ENCODE measurements around the gene COL15A1. TPM values are rescaled to one million over a fixed set of nuclear protein-coding genes. Genes with fewer than 3 reads are reported as not detected.

The COL15A1 gene
- total and polyA plus RNA-seq, 10 donors, result 0.33 to 9.3 (median 2.1) TPM

DNA sequence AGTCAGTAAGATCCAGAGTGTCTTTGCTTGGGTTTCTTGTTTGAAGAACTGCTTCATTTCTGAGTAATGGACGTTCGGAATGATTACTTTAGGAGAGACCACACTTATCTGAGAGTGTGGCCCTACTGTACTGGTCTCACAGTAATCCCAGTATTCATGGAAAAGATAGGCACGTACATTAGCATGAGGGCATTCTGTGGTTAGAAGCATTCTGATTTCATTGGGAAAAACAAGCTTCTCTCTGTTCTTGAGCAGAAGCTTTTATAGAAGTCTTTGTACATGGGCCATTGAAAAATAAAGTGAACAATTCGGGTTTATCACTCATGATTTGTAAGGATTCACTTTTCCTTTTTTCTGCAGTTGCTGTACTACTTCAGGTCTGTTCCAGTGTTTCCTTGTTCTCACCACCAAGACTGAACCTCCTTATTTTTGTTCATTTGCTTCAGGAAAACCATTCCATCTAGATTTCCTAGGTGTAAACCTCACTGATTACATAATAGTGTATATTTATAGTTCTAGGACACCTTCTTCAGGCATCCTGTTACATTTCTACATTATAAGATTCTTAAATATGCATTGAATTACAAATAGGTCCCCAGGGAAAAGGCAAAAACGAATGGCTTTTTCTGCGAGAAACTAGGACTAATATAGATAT is 171.3 kb downstream of the COL15A1 start:
- TF ChIP-seq POLR2AphosphoS5 (IDR thresholded peaks at IDR 0.05) (no peak), POLR2A (IDR thresholded peaks at IDR 0.05) (no peak)
- TF ChIP-seq, protein P1, sequence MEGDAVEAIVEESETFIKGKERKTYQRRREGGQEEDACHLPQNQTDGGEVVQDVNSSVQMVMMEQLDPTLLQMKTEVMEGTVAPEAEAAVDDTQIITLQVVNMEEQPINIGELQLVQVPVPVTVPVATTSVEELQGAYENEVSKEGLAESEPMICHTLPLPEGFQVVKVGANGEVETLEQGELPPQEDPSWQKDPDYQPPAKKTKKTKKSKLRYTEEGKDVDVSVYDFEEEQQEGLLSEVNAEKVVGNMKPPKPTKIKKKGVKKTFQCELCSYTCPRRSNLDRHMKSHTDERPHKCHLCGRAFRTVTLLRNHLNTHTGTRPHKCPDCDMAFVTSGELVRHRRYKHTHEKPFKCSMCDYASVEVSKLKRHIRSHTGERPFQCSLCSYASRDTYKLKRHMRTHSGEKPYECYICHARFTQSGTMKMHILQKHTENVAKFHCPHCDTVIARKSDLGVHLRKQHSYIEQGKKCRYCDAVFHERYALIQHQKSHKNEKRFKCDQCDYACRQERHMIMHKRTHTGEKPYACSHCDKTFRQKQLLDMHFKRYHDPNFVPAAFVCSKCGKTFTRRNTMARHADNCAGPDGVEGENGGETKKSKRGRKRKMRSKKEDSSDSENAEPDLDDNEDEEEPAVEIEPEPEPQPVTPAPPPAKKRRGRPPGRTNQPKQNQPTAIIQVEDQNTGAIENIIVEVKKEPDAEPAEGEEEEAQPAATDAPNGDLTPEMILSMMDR (IDR thresholded peaks at IDR 0.05 in 8 of 11, conservative IDR thresholded peaks at IDR 0.05 in 3 of 11), result no peak
- intact Hi-C loops (cut with DNase I; ENCODE audit: low total_unique reads), result no loop called here
- no peaks in the 10 kb centered on the region for H3K9me3 ChIP-seq
- peaks cover 58 to 100% (median 78%) of the 10 kb centered on the region in 6 donors for H3K4me1 ChIP-seq
- H3K27ac ChIP-seq, result no peak overlapping the region
- WGBS, 5 donors, result 85 to 90% (median 86%) methylated on average over 6 of the region's 6 CpGs
- no peaks in the 10 kb centered on the region for H3K27me3 ChIP-seq (replicated peaks in 1 of 7)
- no peak for DNase-seq
- no peaks in the 10 kb centered on the region for H3K36me3 ChIP-seq
- no peak overlapping the region for H3K4me3 ChIP-seq

DNA sequence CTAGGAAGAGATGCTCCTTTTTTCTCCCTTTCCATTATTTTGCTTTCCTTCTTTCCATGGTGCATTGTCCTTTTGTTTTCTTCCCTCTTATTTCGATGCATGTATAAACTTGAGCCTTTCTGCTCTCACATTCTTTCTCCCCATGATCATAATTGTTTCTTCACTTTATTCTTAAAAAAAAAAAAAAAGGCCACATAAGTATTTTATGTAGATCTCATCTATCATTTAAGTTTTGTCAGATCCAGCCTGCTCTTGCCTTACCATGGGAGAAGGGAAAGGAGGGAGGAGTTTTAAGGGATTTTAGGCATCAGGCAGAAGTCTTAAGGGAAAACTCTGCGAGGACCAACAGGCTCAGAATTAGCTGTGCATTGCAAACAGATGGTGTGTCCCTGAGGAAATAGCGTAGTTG is 172.3 kb downstream of the COL15A1 start:
- no peak overlapping the region for H3K4me3 ChIP-seq
- no peaks in the 10 kb centered on the region for H3K9me3 ChIP-seq
- intact Hi-C loops (cut with DNase I; ENCODE audit: low total_unique reads), result no loop called here
- no peaks in the 10 kb centered on the region for H3K36me3 ChIP-seq
- H3K27ac ChIP-seq, result no peak overlapping the region
- peaks cover 51 to 100% (median 78%) of the 10 kb centered on the region in 6 donors for H3K4me1 ChIP-seq
- TF ChIP-seq POLR2A (IDR thresholded peaks at IDR 0.05), result no peak
- TF ChIP-seq, protein P1 (IDR thresholded peaks at IDR 0.05 in 8 of 11, conservative IDR thresholded peaks at IDR 0.05 in 3 of 11), result no peak
- WGBS, 5 donors, result 60 to 92% (median 77%) methylated on average over 3 of the region's 3 CpGs
- DNase-seq, result no peak
- H3K27me3 ChIP-seq (replicated peaks in 1 of 7), result no peaks in the 10 kb centered on the region

DNA sequence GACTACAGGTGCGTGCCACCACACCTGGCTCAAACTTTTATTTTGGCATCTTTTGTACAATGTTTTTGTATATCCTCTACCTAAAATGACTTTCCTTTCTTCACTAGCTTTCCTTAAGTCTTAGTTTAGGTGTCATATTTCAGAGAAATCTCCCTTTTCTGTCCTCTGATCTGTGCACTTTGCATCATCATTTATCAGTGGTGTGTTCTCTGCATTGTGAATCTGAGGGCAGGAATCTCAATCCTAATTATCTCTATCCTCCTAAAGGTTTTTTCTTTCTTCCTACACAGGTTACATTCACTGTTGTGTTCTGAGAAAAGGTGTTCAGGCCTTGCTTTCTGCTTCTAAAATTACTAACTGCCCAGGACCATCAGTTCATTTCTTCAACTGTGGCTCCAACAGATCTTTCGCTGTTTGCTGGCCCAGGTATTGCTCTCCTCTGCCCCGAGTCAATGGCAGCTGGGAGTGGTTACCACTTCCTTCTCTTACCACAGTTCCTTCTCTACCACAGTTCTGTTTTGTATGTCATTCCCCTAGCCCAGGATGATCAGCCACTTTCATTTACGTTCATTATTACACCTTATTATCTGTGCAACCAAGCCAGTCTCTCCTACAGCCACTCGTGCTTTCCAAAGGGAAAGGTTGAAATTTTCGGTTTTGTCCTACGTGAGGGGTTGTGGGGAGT is 175.2 kb downstream of the COL15A1 start:
- peak; percentile 78 for DNase-seq
- peaks cover 26 to 100% (median 72%) of the 10 kb centered on the region in 6 donors for H3K4me1 ChIP-seq
- no peaks in the 10 kb centered on the region for H3K36me3 ChIP-seq
- H3K9me3 ChIP-seq, result no peaks in the 10 kb centered on the region
- no peaks in the 10 kb centered on the region for H3K27me3 ChIP-seq (replicated peaks in 1 of 7)
- TF ChIP-seq, protein P1 (IDR thresholded peaks at IDR 0.05 in 8 of 11, conservative IDR thresholded peaks at IDR 0.05 in 3 of 11), result no peak
- peak in 1 of 3 donors; percentile 71 for TF ChIP-seq POLR2AphosphoS5 (IDR thresholded peaks at IDR 0.05)
- 29 to 50% (median 35%) methylated on average over 7 of the region's 7 CpGs for WGBS, 5 donors
- H3K4me3 ChIP-seq, result peak overlapping the region in 3 of 8 donors; percentile 2 to 55 (median 5)
- intact Hi-C loops (cut with DNase I; ENCODE audit: low total_unique reads), result no loop called here
- H3K27ac ChIP-seq, result peak overlapping the region in 7 of 8 donors; percentile 67 to 87 (median 83)

DNA sequence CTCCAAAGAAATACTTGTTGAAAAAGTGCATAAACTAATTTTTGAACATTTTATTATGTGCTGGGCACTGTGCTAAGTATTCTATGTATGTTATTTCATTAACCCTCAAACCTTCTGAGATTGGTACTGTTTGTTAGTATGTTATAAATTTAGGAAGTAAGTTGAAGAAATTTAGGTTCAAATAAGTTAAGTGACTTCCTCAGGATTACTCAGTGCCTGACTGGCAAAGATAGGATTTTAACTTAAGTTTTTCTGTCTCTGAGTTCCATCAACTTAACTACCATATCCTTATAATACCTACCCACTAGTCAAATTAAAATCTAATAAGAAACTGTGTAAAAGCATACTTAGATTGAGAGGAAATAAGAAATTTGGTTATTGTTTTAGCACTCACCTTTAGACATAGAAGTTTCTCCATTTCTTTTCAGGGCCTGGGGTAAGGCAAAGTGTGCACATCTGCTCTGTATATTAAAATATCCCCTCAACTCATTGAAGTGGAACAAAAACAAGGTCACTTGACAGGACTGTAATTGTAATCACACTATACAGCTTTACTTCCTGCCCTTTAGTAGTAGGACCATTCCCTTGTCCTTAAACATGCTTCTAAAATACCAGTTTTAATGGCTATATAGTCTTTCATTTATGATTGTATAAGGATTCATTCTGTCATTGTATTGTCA is 176.4 kb downstream of the COL15A1 start:
- peak overlapping the region in 7 of 8 donors; percentile 67 to 87 (median 83) for H3K27ac ChIP-seq
- DNase-seq, result no peak
- H3K27me3 ChIP-seq (replicated peaks in 1 of 7), result no peaks in the 10 kb centered on the region
- TF ChIP-seq POLR2A (IDR thresholded peaks at IDR 0.05), result no peak
- TF ChIP-seq POLR2AphosphoS5 (IDR thresholded peaks at IDR 0.05), result no peak
- TF ChIP-seq, protein P1 (IDR thresholded peaks at IDR 0.05 in 8 of 11, conservative IDR thresholded peaks at IDR 0.05 in 3 of 11), result no peak
- no peaks in the 10 kb centered on the region for H3K36me3 ChIP-seq
- intact Hi-C loops (cut with DNase I; ENCODE audit: low total_unique reads), result no loop called here
- no peaks in the 10 kb centered on the region for H3K9me3 ChIP-seq
- H3K4me1 ChIP-seq, result peaks cover 18 to 100% (median 61%) of the 10 kb centered on the region in 6 donors
- peak overlapping the region in 1 of 8 donors; percentile 55 for H3K4me3 ChIP-seq

Data from spleen (tissue), 11 donors.